ENCODE measurements around the gene PNLDC1. TPM values are rescaled to one million over a fixed set of nuclear protein-coding genes. Genes with fewer than 3 reads are reported as not detected.
A peak's percentile ranks its signal among the peaks of the same experiment; 100 is the strongest.

The PNLDC1 gene
- total and polyA plus RNA-seq, 2 of the 4 experiments (the other 2 are of a cell fraction): not detected

- in situ Hi-C loops (cut with MboI; ENCODE audit: low sequenced_read_pairs) (loop anchor here (25.0 kb wide), 1 partner anchor 609 kb away; no protein-coding TSS in a partner anchor), dilution Hi-C loops (cut with HindIII; ENCODE audit: low sequenced_read_pairs, unreplicated experiment) (no loop called here), intact Hi-C loops (cut with micrococcal nuclease) (loop anchor here (2.0 kb wide), 1 partner anchor 162 kb away; no protein-coding TSS in a partner anchor)
- Histone ChIP-seq H3K27me3 (ENCODE audit: control insufficient read depth, insufficient read depth, low read length) (peaks cover 5% of the 10 kb centered on the region), H4K20me1 (ENCODE audit: insufficient read depth, low read length) (no peaks in the 10 kb centered on the region), H3K36me3 (ENCODE audit: control insufficient read depth, insufficient read depth, low read length) (no peaks in the 10 kb centered on the region), H3K4me1 (ENCODE audit: control insufficient read depth, insufficient read depth, low read length) (no peaks in the 10 kb centered on the region), H3K4me2 (ENCODE audit: low read depth, low read length) (no peak overlapping the region), H2BK5ac (ENCODE audit: low read depth, low read length, poor library complexity, severe bottlenecking) (no peak overlapping the region), H4K91ac (ENCODE audit: insufficient read depth, low read depth, low read length) (no peak overlapping the region), H3K4me3 (ENCODE audit: insufficient read depth, low read depth, low read length) (no peak overlapping the region), H2AK5ac (ENCODE audit: low read depth, low read length) (no peak overlapping the region), H2AK9ac (replicated peaks; ENCODE audit: low read depth, low read length, poor library complexity) (no peak overlapping the region), H3K4ac (ENCODE audit: low read depth, low read length) (no peak overlapping the region), H4K8ac (ENCODE audit: low read depth in 2 of 2, low read length in 2 of 2) (no peak overlapping the region), H3K9ac (ENCODE audit: low read depth, low read length) (no peak overlapping the region), H2BK15ac (ENCODE audit: low read depth, low read length) (no peak overlapping the region), H3K9me3 (ENCODE audit: control insufficient read depth, insufficient read depth, low read length) (no peaks in the 10 kb centered on the region), H2BK120ac (ENCODE audit: low read depth, low read length) (no peak overlapping the region), H2AFZ (replicated peaks; ENCODE audit: low read length, poor library complexity) (peak overlapping the region; percentile 7), H3K79me1 (ENCODE audit: low read depth in 1 of 2, low read length in 2 of 2) (no peaks in the 10 kb centered on the region), H3K14ac (replicated peaks; ENCODE audit: low read depth, low read length) (no peak overlapping the region), H3K56ac (ENCODE audit: extremely low read depth, insufficient read depth, low read length) (no peak overlapping the region), H3K27ac (ENCODE audit: insufficient read depth, low read length) (no peak overlapping the region), H3K18ac (ENCODE audit: low read depth, low read length) (no peak overlapping the region), H3K9me1 (ENCODE audit: insufficient read depth, low read length) (no peaks in the 10 kb centered on the region), H2BK20ac (ENCODE audit: low read depth, low read length) (no peak overlapping the region), H3K23ac (ENCODE audit: low read depth, low read length) (no peak overlapping the region), H4K5ac (ENCODE audit: low read depth, low read length) (no peak overlapping the region)
- ATAC-seq (ENCODE audit: low read depth) (0 out of 2 replicates have a peak, but pooled peaks have one; percentile 24), DNase-seq (no peak)
- TF ChIP-seq CTCF (conservative IDR thresholded peaks at IDR 0.05; ENCODE audit: low read depth, low read length) (peak; percentile 17; the same call in 1 of the 2 replicates), NFE2L2 (IDR thresholded peaks at IDR 0.05; ENCODE audit: low read depth, low read length) (no peak)
- POLR2A ChIA-PET (ENCODE audit: unreplicated experiment): no interaction called here
- CTCF ChIA-PET: interaction anchor here (1.5 to 1.6 kb wide), 2 partner anchors 11 to 23 kb away, joined by 3 read pairs; no protein-coding TSS in a partner anchor
- no TSS peak for BruUV-seq (replicated peaks)
- WGBS, 2 experiments (ENCODE audit: extremely low coverage in 2 of 2, insufficient read length in 1 of 2): no CpG with 5 or more reads among the region's 6 CpGs
Observed at GRCh38 chr6:159852877-159853276, 52.8 kb downstream of the PNLDC1 start.
